Natural killer cell (primary cell): ENCODE measurements around the gene CRTAC1. TPM values are rescaled to one million over a fixed set of nuclear protein-coding genes. Genes with fewer than 3 reads are reported as not detected.

Experiments
- ATAC-seq, 3 donors: fragments of 150-1000 bp in 2 of 3; fragments of 200-7000 bp in 1 of 3; cut with Tn5 transposase; 1 replicate in 1 of 3; 2 replicates in 2 of 3; pipeline ENCODE4 v1.10.0; 2021; ENCODE audit warnings: mild to moderate bottlenecking in 2 of 3, moderate library complexity in 2 of 3
- DNase-seq, 2 donors: peaks; one replicate each; pipeline versions ENCODE4 v3.0.0 to v3.0.0-alpha.2; 2013 to 2021; ENCODE audit warnings: mixed read lengths in 1 of 2
- H3K27ac ChIP-seq: one replicate; pipeline ENCODE4 v1.5.1; 2013; ENCODE audit warnings: mild to moderate bottlenecking, low read length
- H3K27me3 ChIP-seq: one replicate; pipeline ENCODE4 v1.6.1; 2013; ENCODE audit warnings: low read length; ENCODE audit not compliant: control insufficient read depth, insufficient read depth
- H3K36me3 ChIP-seq: one replicate; pipeline ENCODE4 v1.6.1; 2013; ENCODE audit warnings: low read length; ENCODE audit not compliant: control insufficient read depth, insufficient read depth
- H3K4me1 ChIP-seq: one replicate; pipeline ENCODE4 v1.6.1; 2013; ENCODE audit warnings: low read length; ENCODE audit not compliant: control insufficient read depth, insufficient read depth
- H3K4me3 ChIP-seq: one replicate; pipeline ENCODE4 v1.5.1; 2013; ENCODE audit warnings: low read length
- H3K9me3 ChIP-seq: one replicate; pipeline ENCODE4 v1.6.1; 2013; ENCODE audit warnings: low read length; ENCODE audit not compliant: control insufficient read depth, insufficient read depth
- H3K27ac Mint-ChIP-seq, 2 donors: one replicate each; pipeline ENCODE4 v1.8.0; 2022; ENCODE audit warnings: mild to moderate bottlenecking in 2 of 2, mixed read lengths in 2 of 2, moderate library complexity in 1 of 2
- H3K27me3 Mint-ChIP-seq, 2 donors: one replicate each; pipeline ENCODE4 v1.8.0; 2022; ENCODE audit warnings: low read depth in 2 of 2, mixed read lengths in 2 of 2
- H3K36me3 Mint-ChIP-seq: one replicate; pipeline ENCODE4 v1.8.0; 2022; ENCODE audit warnings: mixed read lengths
- H3K4me1 Mint-ChIP-seq, 2 donors: one replicate each; pipeline ENCODE4 v1.8.0; 2022; ENCODE audit warnings: mixed read lengths in 2 of 2
- H3K4me3 Mint-ChIP-seq: one replicate; pipeline ENCODE4 v1.8.0; 2022; ENCODE audit warnings: mild to moderate bottlenecking, moderate library complexity, mixed read lengths
- H3K9me3 Mint-ChIP-seq, 2 donors: one replicate each; pipeline ENCODE4 v1.8.0; 2022; ENCODE audit warnings: mixed read lengths in 2 of 2
- WGBS: methylation state at CpG from one replicate; pipeline ENCODE4 v1.1.7; 2013; ENCODE audit warnings: missing lambda C conversion rate; ENCODE audit not compliant: insufficient coverage; 5-methylcytosine and 5-hydroxymethylcytosine counted together
- intact Hi-C: fragments of 100-400 bp; cut with micrococcal nuclease; formaldehyde crosslinking; loops from one replicate; pipeline ENCODE4 v1.14.2; 2022
- total RNA-seq, 4 donors: library from RNA; stranded (reverse); fragments of 120-200 nt in 1 of 4; gene quantifications; one replicate each; pipeline versions ENCODE4 v1.2.3 to v1.2.4, GENCODE V29; 2013 to 2022
- TF ChIP-seq, protein P1 (sequence below): fragments of 200-600 bp; IDR thresholded peaks from one replicate; pipeline ENCODE4 v1.8.0; 2022; ENCODE audit warnings: antibody characterized with exemption

Gene CRTAC1
- total RNA-seq, 3 donors from 2014 or later (not counting 1 experiment from before 2014, with no cell fraction given) = not detected

- no peak for ATAC-seq
- intact Hi-C loops = loop anchor here (2.0 to 5.0 kb wide), 2 partner anchors 114 to 127 kb away; no protein-coding TSS in a partner anchor
- H3K27me3 Mint-ChIP-seq = peaks cover 17 to 32% of the 10 kb centered on the region in 2 donors
These were observed 116.8 kb downstream of the CRTAC1 start for GRCh38 chr10:97913614-97914013.

GRCh38 chr10:97913193-97913592, 117.2 kb downstream of the CRTAC1 start:
- peaks cover 6 to 10% of the 10 kb centered on the region in 2 donors for H3K4me1 Mint-ChIP-seq
- ATAC-seq = no peak
- no peak overlapping the region for H3K27ac Mint-ChIP-seq
- no peak overlapping the region for H3K4me3 Mint-ChIP-seq
- H3K36me3 Mint-ChIP-seq = no peaks in the 10 kb centered on the region
- Histone ChIP-seq H3K36me3 (no peaks in the 10 kb centered on the region), H3K27ac (no peak overlapping the region), H3K4me3 (no peak overlapping the region), H3K9me3 (no peaks in the 10 kb centered on the region), H3K4me1 (peaks cover 8% of the 10 kb centered on the region), H3K27me3 (no peaks in the 10 kb centered on the region)
- DNase-seq = no peak
- H3K27me3 Mint-ChIP-seq = peaks cover 14 to 28% of the 10 kb centered on the region in 2 donors
- intact Hi-C loops = loop anchor here (5.0 kb wide), 1 partner anchor 114 kb away; no protein-coding TSS in a partner anchor
- WGBS = 89% methylated on average over 2 of the region's 2 CpGs
- no peaks in the 10 kb centered on the region for H3K9me3 Mint-ChIP-seq
- TF ChIP-seq, protein P1, sequence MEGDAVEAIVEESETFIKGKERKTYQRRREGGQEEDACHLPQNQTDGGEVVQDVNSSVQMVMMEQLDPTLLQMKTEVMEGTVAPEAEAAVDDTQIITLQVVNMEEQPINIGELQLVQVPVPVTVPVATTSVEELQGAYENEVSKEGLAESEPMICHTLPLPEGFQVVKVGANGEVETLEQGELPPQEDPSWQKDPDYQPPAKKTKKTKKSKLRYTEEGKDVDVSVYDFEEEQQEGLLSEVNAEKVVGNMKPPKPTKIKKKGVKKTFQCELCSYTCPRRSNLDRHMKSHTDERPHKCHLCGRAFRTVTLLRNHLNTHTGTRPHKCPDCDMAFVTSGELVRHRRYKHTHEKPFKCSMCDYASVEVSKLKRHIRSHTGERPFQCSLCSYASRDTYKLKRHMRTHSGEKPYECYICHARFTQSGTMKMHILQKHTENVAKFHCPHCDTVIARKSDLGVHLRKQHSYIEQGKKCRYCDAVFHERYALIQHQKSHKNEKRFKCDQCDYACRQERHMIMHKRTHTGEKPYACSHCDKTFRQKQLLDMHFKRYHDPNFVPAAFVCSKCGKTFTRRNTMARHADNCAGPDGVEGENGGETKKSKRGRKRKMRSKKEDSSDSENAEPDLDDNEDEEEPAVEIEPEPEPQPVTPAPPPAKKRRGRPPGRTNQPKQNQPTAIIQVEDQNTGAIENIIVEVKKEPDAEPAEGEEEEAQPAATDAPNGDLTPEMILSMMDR = no peak

More at GRCh38 chr10:97913614-97914013, 116.8 kb downstream of the CRTAC1 start:
- no peak overlapping the region for H3K27ac Mint-ChIP-seq
- H3K4me1 Mint-ChIP-seq = peaks cover 6 to 10% of the 10 kb centered on the region in 2 donors
- no peaks in the 10 kb centered on the region for H3K9me3 Mint-ChIP-seq
- Histone ChIP-seq H3K36me3 (no peaks in the 10 kb centered on the region), H3K9me3 (no peaks in the 10 kb centered on the region), H3K4me3 (no peak overlapping the region), H3K27me3 (no peaks in the 10 kb centered on the region), H3K27ac (no peak overlapping the region), H3K4me1 (peaks cover 8% of the 10 kb centered on the region)
- no peak for DNase-seq
- H3K36me3 Mint-ChIP-seq = no peaks in the 10 kb centered on the region
- TF ChIP-seq, protein P1 = no peak
- 76% methylated on average over 6 of the region's 6 CpGs for WGBS
- H3K4me3 Mint-ChIP-seq = no peak overlapping the region

DNA sequence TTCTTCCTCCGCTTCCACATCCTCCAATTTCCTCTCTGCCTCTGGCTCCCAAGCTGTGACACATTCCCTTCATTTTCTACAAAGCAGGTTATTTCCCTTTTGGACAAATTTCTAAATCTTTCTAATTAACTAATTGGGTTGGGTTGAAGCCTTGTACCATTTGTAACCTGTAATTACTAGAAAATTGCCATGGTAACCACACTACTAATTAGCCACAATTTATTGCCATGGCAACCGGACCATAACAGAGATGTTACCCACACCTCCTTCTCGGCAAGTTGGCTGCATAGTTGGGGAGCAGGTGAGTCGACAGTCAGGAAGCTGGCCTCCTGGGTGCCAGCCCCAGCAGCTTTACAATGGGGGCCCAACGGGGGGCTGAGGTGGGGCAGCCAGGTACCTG, 119.2 kb downstream of the CRTAC1 start:
- no peak overlapping the region for H3K27ac Mint-ChIP-seq
- intact Hi-C loops = loop anchor here (5.0 kb wide), 1 partner anchor 116 kb away; no protein-coding TSS in a partner anchor
- H3K27me3 ChIP-seq = no peaks in the 10 kb centered on the region
- DNase-seq (no peak), ATAC-seq (no peak)
- no peak overlapping the region for H3K4me3 ChIP-seq
- no peaks in the 10 kb centered on the region for H3K36me3 Mint-ChIP-seq
- H3K9me3 ChIP-seq = no peaks in the 10 kb centered on the region
- TF ChIP-seq, protein P1 = no peak
- no peak overlapping the region for H3K27ac ChIP-seq
- H3K36me3 ChIP-seq = no peaks in the 10 kb centered on the region
- H3K9me3 Mint-ChIP-seq = no peaks in the 10 kb centered on the region
- H3K4me3 Mint-ChIP-seq = no peak overlapping the region
- H3K4me1 Mint-ChIP-seq = peaks cover 6 to 10% of the 10 kb centered on the region in 2 donors
- H3K4me1 ChIP-seq = peaks cover 8% of the 10 kb centered on the region
- WGBS = 52% methylated on average over 5 of the region's 5 CpGs
- peaks cover 13 to 26% of the 10 kb centered on the region in 2 donors for H3K27me3 Mint-ChIP-seq

- TF ChIP-seq, protein P1 = no peak
- no peak overlapping the region for H3K4me3 Mint-ChIP-seq
- 82% methylated on average over 4 of the region's 4 CpGs for WGBS
These were observed 119.8 kb downstream of the CRTAC1 start for GRCh38 chr10:97910661-97911060.

More at GRCh38 chr10:97910661-97911060, 119.8 kb downstream of the CRTAC1 start:
- intact Hi-C loops = loop anchor here (5.0 kb wide), 1 partner anchor 117 kb away; no protein-coding TSS in a partner anchor
- peaks cover 6 to 15% of the 10 kb centered on the region in 2 donors for H3K4me1 Mint-ChIP-seq
- peaks cover 12 to 28% of the 10 kb centered on the region in 2 donors for H3K27me3 Mint-ChIP-seq
- no peak overlapping the region for H3K27ac Mint-ChIP-seq
- H3K4me1 ChIP-seq = peaks cover 8% of the 10 kb centered on the region
- ATAC-seq (no peak), DNase-seq (no peak)
- H3K27me3 ChIP-seq = no peaks in the 10 kb centered on the region
- no peaks in the 10 kb centered on the region for H3K36me3 ChIP-seq
- no peaks in the 10 kb centered on the region for H3K9me3 ChIP-seq
- no peaks in the 10 kb centered on the region for H3K36me3 Mint-ChIP-seq
- H3K9me3 Mint-ChIP-seq = no peaks in the 10 kb centered on the region
- no peak overlapping the region for H3K27ac ChIP-seq
- H3K4me3 ChIP-seq = no peak overlapping the region
